ENCODE results near the gene CHST14. TPM values are rescaled to one million over a fixed set of nuclear protein-coding genes. Genes with fewer than 3 reads are reported as not detected.

CHST14 gene
- total RNA-seq, 1 donor from 2014 or later, result 36.5 TPM

DNA sequence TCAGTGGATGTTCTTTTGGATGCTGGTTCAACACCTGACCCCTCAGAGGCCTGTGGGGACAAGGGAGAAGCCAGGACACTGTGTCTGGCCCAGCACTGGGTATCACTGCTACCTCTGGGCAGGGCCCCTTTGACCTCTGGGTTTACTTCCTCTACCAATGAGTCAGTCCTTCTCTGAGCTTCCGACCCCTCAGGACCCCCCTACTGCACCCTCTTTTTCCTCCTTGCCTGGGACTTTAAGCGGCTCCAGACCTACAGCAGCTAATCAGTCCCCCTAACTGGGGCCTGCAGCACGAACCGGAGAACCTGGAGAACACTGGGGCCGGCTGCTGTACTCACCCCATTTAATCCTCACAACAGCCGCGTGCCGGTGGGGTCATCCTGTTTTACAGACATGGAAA, 3.8 kb downstream of the CHST14 start:
- Mint-ChIP-seq H3K27me3 (ENCODE audit: unreplicated experiment) (peaks cover 8% of the 10 kb centered on the region), H3K36me3 (ENCODE audit: low read depth, unreplicated experiment) (no peaks in the 10 kb centered on the region), H3K27ac (ENCODE audit: unreplicated experiment) (no peak overlapping the region), H3K4me1 (ENCODE audit: unreplicated experiment) (peaks cover 15% of the 10 kb centered on the region), H3K9me3 (ENCODE audit: unreplicated experiment) (no peaks in the 10 kb centered on the region), H3K4me3 (ENCODE audit: unreplicated experiment) (no peak overlapping the region)
- TF ChIP-seq, protein P1, sequence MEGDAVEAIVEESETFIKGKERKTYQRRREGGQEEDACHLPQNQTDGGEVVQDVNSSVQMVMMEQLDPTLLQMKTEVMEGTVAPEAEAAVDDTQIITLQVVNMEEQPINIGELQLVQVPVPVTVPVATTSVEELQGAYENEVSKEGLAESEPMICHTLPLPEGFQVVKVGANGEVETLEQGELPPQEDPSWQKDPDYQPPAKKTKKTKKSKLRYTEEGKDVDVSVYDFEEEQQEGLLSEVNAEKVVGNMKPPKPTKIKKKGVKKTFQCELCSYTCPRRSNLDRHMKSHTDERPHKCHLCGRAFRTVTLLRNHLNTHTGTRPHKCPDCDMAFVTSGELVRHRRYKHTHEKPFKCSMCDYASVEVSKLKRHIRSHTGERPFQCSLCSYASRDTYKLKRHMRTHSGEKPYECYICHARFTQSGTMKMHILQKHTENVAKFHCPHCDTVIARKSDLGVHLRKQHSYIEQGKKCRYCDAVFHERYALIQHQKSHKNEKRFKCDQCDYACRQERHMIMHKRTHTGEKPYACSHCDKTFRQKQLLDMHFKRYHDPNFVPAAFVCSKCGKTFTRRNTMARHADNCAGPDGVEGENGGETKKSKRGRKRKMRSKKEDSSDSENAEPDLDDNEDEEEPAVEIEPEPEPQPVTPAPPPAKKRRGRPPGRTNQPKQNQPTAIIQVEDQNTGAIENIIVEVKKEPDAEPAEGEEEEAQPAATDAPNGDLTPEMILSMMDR (IDR thresholded peaks at IDR 0.05; ENCODE audit: unreplicated experiment), result no peak
- DNase-seq (ENCODE audit: low spot score), result no peak

DNA sequence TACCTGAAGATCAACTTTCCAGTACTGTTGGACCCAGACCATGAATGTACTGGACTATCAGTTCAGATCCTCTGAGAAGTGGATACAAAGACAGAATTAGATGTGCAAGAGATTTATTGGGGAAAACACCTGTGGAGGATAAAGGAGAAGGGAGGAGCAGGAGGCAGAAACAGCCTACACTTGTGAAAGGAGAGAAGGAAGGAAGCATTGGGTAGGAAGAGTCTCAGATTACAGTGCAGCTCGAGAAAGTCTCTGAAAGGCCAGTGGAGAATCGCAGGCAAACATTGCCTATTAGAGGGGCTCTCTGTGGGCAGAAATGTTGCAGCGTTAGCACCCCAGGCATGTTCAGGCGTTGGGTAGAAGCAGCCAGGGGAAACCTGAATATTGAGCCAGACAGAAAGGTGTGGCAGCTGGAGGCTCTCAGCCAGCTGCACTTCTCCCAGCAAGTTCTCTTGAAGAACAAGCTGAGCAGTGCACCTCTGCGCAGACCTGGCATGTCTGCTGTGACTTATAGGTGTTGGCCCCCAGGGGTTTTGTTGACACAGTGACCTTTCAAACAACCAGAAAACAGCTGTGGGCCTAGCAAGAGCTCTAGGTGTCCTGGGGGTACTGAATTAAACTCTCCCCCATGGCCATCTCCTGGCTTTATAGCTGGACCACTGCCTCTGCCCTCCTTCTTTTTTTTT, 7.0 kb downstream of the CHST14 start:
- no peaks in the 10 kb centered on the region for H3K9me3 Mint-ChIP-seq (ENCODE audit: unreplicated experiment)
- H3K27ac Mint-ChIP-seq (ENCODE audit: unreplicated experiment), result no peak overlapping the region
- H3K4me1 Mint-ChIP-seq (ENCODE audit: unreplicated experiment), result peaks cover 7% of the 10 kb centered on the region
- TF ChIP-seq, protein P1 (IDR thresholded peaks at IDR 0.05; ENCODE audit: unreplicated experiment), result no peak
- H3K27me3 Mint-ChIP-seq (ENCODE audit: unreplicated experiment), result peaks cover 3% of the 10 kb centered on the region
- no peaks in the 10 kb centered on the region for H3K36me3 Mint-ChIP-seq (ENCODE audit: low read depth, unreplicated experiment)
- no peak overlapping the region for H3K4me3 Mint-ChIP-seq (ENCODE audit: unreplicated experiment)
- DNase-seq (ENCODE audit: low spot score), result no peak

DNA sequence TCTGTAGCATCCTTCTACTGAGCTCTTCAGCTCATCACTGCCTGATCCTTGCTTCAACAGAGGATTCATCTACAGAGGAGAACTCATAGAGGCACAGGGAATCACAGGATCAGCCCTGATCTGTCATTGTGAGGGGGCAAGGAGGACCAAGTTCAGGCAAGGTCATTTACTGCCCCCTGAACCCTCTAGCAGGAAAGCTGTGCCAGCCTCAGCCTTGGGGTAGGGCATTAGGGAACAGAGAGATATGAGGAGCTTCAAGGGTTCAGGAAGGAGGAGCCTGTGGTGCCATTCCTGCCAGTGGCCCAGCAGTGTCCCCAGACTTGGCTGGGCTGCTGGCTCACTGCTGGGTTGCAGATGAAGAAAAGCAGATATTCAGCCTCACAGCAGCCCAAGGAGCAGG, 8.2 kb downstream of the CHST14 start:
- Mint-ChIP-seq H3K27ac (ENCODE audit: unreplicated experiment) (no peak overlapping the region), H3K27me3 (ENCODE audit: unreplicated experiment) (peaks cover 2% of the 10 kb centered on the region), H3K4me1 (ENCODE audit: unreplicated experiment) (peaks cover 7% of the 10 kb centered on the region), H3K9me3 (ENCODE audit: unreplicated experiment) (no peaks in the 10 kb centered on the region), H3K36me3 (ENCODE audit: low read depth, unreplicated experiment) (no peaks in the 10 kb centered on the region), H3K4me3 (ENCODE audit: unreplicated experiment) (no peak overlapping the region)
- TF ChIP-seq, protein P1 (IDR thresholded peaks at IDR 0.05; ENCODE audit: unreplicated experiment), result no peak
- no peak for DNase-seq (ENCODE audit: low spot score)

DNA sequence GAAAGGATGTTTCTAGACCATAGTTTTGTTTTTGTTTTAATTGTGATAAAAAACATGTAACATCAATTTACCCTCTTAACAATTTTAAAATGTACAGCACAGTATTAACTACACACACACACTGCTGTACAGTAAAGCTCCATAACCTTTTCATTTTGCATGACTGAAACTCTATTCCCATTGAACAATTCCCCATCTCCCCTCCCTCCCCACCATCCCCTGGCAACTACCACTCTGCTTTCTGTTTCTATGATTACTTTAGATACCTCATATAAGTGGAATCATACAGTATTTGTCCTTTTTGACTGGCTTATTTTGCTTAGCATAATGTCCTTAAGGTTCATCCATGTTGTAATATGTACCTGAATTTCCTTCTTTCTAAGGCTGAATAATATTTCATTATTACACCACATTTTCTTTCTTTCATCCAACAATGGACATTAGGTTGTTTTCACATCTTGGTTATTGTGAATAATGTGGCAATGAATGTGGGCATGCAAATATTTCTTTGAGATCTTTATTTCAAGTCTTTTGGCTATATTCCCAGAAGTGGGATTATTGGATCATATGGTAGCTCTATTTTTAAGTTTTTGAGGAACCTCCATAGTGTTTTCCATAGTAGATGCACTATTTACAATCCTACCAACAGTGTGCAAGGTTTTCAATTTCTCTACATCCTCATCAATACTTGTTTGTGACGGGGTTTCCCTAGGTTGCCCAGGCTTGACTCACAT, 10.7 kb downstream of the CHST14 start:
- Mint-ChIP-seq H3K4me1 (ENCODE audit: unreplicated experiment) (peaks cover 7% of the 10 kb centered on the region), H3K9me3 (ENCODE audit: unreplicated experiment) (no peaks in the 10 kb centered on the region), H3K36me3 (ENCODE audit: low read depth, unreplicated experiment) (no peaks in the 10 kb centered on the region), H3K27me3 (ENCODE audit: unreplicated experiment) (peaks cover 2% of the 10 kb centered on the region), H3K27ac (ENCODE audit: unreplicated experiment) (no peak overlapping the region), H3K4me3 (ENCODE audit: unreplicated experiment) (no peak overlapping the region)
- no peak for DNase-seq (ENCODE audit: low spot score)
- TF ChIP-seq, protein P1 (IDR thresholded peaks at IDR 0.05; ENCODE audit: unreplicated experiment), result no peak

DNA sequence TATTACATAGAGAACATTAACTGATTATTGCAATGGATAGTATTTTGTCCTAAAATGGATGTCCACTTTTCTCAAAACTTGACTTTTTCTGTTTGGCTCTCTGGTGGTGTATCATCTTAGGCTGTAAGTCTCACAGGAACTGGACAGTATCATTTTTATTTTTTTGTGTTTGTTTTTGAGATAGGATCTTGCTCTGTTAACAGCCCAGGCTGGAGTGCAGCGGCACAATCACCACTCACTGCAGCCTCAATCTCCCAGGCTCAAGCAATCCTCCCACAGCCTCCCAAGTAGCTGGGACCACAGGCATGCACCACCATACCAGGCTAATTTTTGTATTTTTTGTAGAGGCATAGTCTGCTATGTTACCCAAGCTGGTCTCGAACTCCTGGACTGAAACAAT, 13.1 kb downstream of the CHST14 start:
- TF ChIP-seq, protein P1 (IDR thresholded peaks at IDR 0.05; ENCODE audit: unreplicated experiment), result no peak
- H3K36me3 Mint-ChIP-seq (ENCODE audit: low read depth, unreplicated experiment), result no peaks in the 10 kb centered on the region
- no peak overlapping the region for H3K27ac Mint-ChIP-seq (ENCODE audit: unreplicated experiment)
- no peaks in the 10 kb centered on the region for H3K27me3 Mint-ChIP-seq (ENCODE audit: unreplicated experiment)
- H3K9me3 Mint-ChIP-seq (ENCODE audit: unreplicated experiment), result no peaks in the 10 kb centered on the region
- no peak for DNase-seq (ENCODE audit: low spot score)
- no peak overlapping the region for H3K4me3 Mint-ChIP-seq (ENCODE audit: unreplicated experiment)
- no peaks in the 10 kb centered on the region for H3K4me1 Mint-ChIP-seq (ENCODE audit: unreplicated experiment)

Measured in endothelial cell (in vitro differentiated cells).